KMS-11 (cell line): ENCODE measurements around the gene LDAH.

Experiments used
- H2AFZ ChIP-seq: fragments of 200-600 bp; sonication (generic); 2 replicates; pipeline ENCODE4 v1.6.1; 2016; ENCODE audit warnings: antibody characterized with exemption, mixed run types, low read depth
- H3K27ac ChIP-seq: fragments of 200-600 bp; sonication (generic); 2 replicates; pipeline ENCODE4 v1.6.1; 2016; ENCODE audit warnings: mild to moderate bottlenecking, mixed run types
- H3K27me3 ChIP-seq: fragments of 200-600 bp; sonication (generic); 2 replicates; pipeline ENCODE4 v1.6.1; 2017; ENCODE audit warnings: mild to moderate bottlenecking, low read depth, mixed run types, moderate library complexity; ENCODE audit not compliant: insufficient read depth
- H3K36me3 ChIP-seq: fragments of 200-600 bp; sonication (generic); 2 replicates; pipeline ENCODE4 v1.6.1; 2017; ENCODE audit warnings: mild to moderate bottlenecking, mixed run types; ENCODE audit not compliant: insufficient read depth
- H3K4me1 ChIP-seq: fragments of 200-600 bp; sonication (generic); 2 replicates; pipeline ENCODE4 v1.6.1; 2016; ENCODE audit warnings: mild to moderate bottlenecking, low read depth, mixed run types; ENCODE audit not compliant: poor library complexity, severe bottlenecking
- H3K4me2 ChIP-seq: fragments of 200-600 bp; sonication (generic); 2 replicates; pipeline ENCODE4 v1.7.0; 2016; ENCODE audit warnings: mild to moderate bottlenecking, mixed run types
- H3K4me3 ChIP-seq: fragments of 200-600 bp; sonication (generic); IDR thresholded peaks from 2 replicates; pipeline ENCODE4 v1.6.1; 2017; ENCODE audit warnings: low read depth, low read length, mixed read lengths; ENCODE audit not compliant: insufficient read depth
- H3K79me2 ChIP-seq: fragments of 200-600 bp; sonication (generic); 2 replicates; pipeline ENCODE4 v1.6.1; 2016; ENCODE audit warnings: low read depth, mixed run types; ENCODE audit not compliant: insufficient read depth
- H3K9ac ChIP-seq: fragments of 200-600 bp; sonication (generic); 2 replicates; pipeline ENCODE4 v1.6.1; 2016; ENCODE audit warnings: mild to moderate bottlenecking, mixed run types
- H4K20me1 ChIP-seq: fragments of 200-600 bp; sonication (generic); 2 replicates; pipeline ENCODE4 v1.6.1; 2016; ENCODE audit warnings: mild to moderate bottlenecking, mixed run types; ENCODE audit not compliant: insufficient read depth
- TF ChIP-seq, protein P1 (sequence below): fragments of 200-600 bp; sonication (generic); conservative IDR thresholded peaks from 2 replicates; pipeline ENCODE4 v1.6.1; 2017; ENCODE audit warnings: low read depth, mild to moderate bottlenecking, antibody characterized with exemption, low read length, moderate library complexity, mixed read lengths

LDAH gene

DNA sequence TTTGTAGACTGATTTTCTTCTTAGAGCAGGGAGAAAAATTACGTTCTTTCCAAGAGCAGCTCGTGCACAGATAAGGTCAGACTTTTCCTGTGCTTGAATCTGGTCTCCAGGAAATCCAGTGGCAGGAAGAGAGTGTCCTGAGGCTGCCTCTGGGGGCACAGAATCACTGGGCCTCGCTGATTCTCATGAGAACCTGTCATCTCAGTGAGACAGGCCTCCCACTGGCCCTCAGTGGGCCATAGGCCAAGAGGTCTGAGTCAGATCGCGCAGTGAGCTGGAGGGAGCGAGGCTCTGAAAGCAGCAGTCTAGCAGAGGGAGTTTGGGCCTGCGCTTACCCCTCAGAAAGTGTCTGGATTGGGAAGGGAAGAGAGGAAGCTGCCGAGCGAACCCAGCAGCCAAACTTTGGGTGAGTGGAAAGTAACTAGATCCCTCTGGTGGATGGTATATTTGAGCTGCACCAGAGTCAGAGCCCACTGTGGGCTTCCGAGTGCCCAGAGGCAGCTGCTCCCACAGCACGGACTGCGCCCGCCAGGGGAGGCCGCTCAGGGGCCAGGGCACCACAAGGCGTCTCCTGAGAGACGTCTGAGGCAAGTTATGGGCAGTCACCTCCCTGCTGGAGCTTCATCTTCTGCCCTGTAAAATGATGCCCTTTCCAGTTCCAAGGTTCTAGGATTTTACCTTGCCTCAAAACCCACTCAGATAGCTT is 147.8 kb downstream of the LDAH start:
- no peaks in the 10 kb centered on the region for H3K4me1 ChIP-seq
- H3K27ac ChIP-seq, result no peak overlapping the region
- H3K4me2 ChIP-seq, result no peak overlapping the region

DNA sequence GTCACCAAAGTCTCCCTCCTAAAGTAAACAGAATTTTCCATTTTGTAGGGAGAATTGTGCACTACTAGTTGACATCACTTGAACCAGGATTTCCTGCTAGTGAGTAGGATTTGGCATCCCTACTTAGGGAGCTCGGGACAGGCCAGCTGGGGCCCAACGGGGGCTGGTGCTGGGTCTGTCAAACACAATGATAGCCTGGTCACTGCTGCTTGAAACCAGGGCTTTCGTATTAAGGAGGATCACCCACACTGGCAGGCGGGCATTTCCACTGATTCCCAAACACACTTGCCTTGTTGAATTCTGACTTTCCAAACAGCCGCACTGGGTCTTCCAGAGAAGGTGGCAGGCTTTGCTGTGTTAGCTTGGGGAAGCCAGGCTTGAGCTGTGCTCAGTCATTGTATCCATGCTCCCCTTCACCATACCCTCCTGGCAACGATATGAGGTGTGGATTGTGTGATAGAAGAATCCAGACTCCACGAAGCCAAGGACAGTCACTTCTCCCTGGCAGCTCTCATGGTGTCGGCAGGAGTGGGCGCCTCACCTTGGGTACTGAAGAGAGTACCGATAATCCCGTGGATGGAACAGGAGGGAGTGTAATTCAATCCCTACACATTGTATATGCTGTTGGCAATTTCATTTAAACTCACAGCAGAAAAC is 148.5 kb downstream of the LDAH start:
- H3K36me3 ChIP-seq, result no peaks in the 10 kb centered on the region
- H4K20me1 ChIP-seq, result no peaks in the 10 kb centered on the region
- TF ChIP-seq, protein P1, sequence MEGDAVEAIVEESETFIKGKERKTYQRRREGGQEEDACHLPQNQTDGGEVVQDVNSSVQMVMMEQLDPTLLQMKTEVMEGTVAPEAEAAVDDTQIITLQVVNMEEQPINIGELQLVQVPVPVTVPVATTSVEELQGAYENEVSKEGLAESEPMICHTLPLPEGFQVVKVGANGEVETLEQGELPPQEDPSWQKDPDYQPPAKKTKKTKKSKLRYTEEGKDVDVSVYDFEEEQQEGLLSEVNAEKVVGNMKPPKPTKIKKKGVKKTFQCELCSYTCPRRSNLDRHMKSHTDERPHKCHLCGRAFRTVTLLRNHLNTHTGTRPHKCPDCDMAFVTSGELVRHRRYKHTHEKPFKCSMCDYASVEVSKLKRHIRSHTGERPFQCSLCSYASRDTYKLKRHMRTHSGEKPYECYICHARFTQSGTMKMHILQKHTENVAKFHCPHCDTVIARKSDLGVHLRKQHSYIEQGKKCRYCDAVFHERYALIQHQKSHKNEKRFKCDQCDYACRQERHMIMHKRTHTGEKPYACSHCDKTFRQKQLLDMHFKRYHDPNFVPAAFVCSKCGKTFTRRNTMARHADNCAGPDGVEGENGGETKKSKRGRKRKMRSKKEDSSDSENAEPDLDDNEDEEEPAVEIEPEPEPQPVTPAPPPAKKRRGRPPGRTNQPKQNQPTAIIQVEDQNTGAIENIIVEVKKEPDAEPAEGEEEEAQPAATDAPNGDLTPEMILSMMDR, result no peak
- H3K4me2 ChIP-seq, result no peak overlapping the region
- H3K4me1 ChIP-seq, result no peaks in the 10 kb centered on the region
- no peaks in the 10 kb centered on the region for H3K27me3 ChIP-seq
- no peak overlapping the region for H3K9ac ChIP-seq
- H3K79me2 ChIP-seq, result no peaks in the 10 kb centered on the region
- no peak overlapping the region for H3K27ac ChIP-seq
- H3K4me3 ChIP-seq, result no peak overlapping the region
- no peak overlapping the region for H2AFZ ChIP-seq

More for the DNA sequence above, 147.8 kb downstream of the LDAH start:
- TF ChIP-seq, protein P1, result no peak
- Histone ChIP-seq H3K4me3 (no peak overlapping the region), H3K27me3 (no peaks in the 10 kb centered on the region), H3K9ac (no peak overlapping the region), H4K20me1 (no peaks in the 10 kb centered on the region), H3K79me2 (no peaks in the 10 kb centered on the region), H3K36me3 (no peaks in the 10 kb centered on the region), H2AFZ (no peak overlapping the region)

DNA sequence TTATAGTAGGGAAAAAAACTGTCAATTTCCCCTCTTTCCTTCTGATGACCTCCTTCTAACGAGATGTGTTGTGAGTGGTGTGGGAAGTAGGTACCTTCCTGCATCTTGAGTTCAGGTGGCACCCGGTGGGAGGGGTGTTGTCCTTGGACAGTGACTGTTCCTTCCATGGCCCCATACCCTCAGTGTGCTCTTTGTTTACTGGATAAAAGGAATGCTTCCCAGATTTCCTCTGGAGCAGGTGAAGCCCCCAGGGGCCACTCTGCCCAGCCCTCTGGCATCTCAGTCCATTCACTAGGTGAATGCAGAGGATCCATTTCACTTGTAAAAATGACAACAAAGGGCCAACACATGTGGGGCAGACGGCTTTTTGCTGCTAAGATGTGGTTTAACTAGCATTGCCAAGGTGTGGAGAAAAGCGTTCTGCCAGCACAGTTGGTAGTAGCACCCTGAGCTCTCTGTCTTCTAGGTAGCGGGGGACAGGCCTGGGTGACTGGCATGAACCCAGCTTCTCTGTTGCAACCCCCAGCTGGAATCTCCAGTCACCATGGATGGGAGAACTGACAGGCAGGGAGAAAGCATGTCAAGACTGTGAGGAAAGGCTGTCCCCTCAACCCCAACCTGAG is 149.1 kb downstream of the LDAH start:
- Histone ChIP-seq H3K4me1 (no peaks in the 10 kb centered on the region), H3K36me3 (no peaks in the 10 kb centered on the region), H3K9ac (no peak overlapping the region), H4K20me1 (no peaks in the 10 kb centered on the region), H3K4me2 (no peak overlapping the region), H3K4me3 (no peak overlapping the region), H2AFZ (no peak overlapping the region), H3K79me2 (no peaks in the 10 kb centered on the region), H3K27ac (no peak overlapping the region), H3K27me3 (no peaks in the 10 kb centered on the region)
- TF ChIP-seq, protein P1, result no peak

DNA sequence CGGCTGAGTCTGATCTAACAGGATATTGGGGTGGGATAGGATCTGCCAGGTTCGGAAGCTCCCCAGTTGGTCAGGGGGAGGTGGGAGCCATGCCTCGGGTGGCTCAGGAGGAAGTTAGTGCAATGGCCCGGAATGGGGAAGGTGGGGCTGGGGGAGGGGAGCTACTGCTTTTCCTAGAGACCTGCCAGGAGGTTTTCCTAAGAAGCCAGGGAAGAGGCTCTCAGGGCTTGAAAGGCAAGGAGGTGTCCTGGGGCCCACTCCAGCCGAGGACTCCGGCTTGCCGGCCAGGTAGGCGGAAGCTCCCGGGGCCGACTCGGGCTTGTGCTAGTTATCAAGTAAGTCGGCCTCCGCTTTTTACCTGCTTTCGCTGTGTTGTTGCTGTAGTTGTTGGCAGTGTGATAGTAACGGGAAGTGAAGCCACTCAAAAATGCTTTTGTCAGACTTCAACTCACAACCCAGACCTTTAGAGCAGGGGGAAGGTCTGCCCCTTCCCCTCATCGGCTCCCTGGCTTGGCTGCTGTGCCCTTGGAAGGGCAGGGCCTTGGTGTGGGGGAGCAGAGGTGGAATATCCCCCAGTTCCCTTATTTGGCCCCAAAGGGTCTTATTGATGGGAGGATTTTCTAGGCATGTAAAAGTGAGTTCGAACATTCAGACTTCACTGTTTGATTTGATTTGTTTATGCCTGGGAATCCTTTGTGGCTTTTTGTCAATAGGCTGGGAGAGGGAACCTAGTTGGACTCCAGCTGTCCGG is 150.5 kb downstream of the LDAH start:
- no peaks in the 10 kb centered on the region for H3K4me1 ChIP-seq
- no peaks in the 10 kb centered on the region for H3K27me3 ChIP-seq
- H3K4me2 ChIP-seq, result no peak overlapping the region
- no peak overlapping the region for H3K9ac ChIP-seq
- no peak overlapping the region for H3K4me3 ChIP-seq
- no peaks in the 10 kb centered on the region for H3K36me3 ChIP-seq
- no peaks in the 10 kb centered on the region for H4K20me1 ChIP-seq
- TF ChIP-seq, protein P1, result no peak
- no peak overlapping the region for H2AFZ ChIP-seq
- H3K79me2 ChIP-seq, result no peaks in the 10 kb centered on the region
- no peak overlapping the region for H3K27ac ChIP-seq
